GM19239 (cell line): ENCODE data around the gene CST5.
"Not testable (repeated sequence)": the region's sequence is repeated elsewhere in the genome, so short reads cannot be mapped to it uniquely, and the experiment has no call there.

Experiments used
- DNase-seq: peaks from one replicate; pipeline ENCODE4 v3.0.0; 2011; ENCODE audit warnings: low spot score; ENCODE audit not compliant: insufficient read length
- FAIRE-seq: peaks from 2 replicates; lab custom pipeline; 2011; peaks lifted over from hg19 to GRCh38; lab: Jason Lieb, UNC

CST5 gene

GRCh38 chr20:23890867-23891266, 11.3 kb upstream of the CST5 start:
- FAIRE-seq, DNase-seq: not testable (repeated sequence)

- DNase-seq (peak; percentile 22), FAIRE-seq (no peak)
Observed at GRCh38 chr20:23889775-23890187, 10.2 kb upstream of the CST5 start.

GRCh38 chr20:23887856-23888255, 8.3 kb upstream of the CST5 start:
- no peak for FAIRE-seq
- no peak for DNase-seq

- FAIRE-seq = no peak
Observed at GRCh38 chr20:23884771-23885162, 5.2 kb upstream of the CST5 start.

GRCh38 chr20:23884136-23884770, 4.7 kb upstream of the CST5 start:
- no peak for FAIRE-seq
- DNase-seq = no peak

More at GRCh38 chr20:23884771-23885162, 5.2 kb upstream of the CST5 start:
- no peak for DNase-seq

GRCh38 chr20:23881371-23881770, 1.8 kb upstream of the CST5 start:
- FAIRE-seq = no peak
- no peak for DNase-seq

- FAIRE-seq = no peak
- DNase-seq = no peak
Observed at GRCh38 chr20:23880417-23880816, 869 bp upstream of the CST5 start.

GRCh38 chr20:23879811-23880374, 345 bp upstream of the CST5 start:
- FAIRE-seq = no peak
- no peak for DNase-seq

GRCh38 chr20:23878787-23879186, 761 bp downstream of the CST5 start:
- FAIRE-seq (no peak), DNase-seq (no peak)

GRCh38 chr20:23878016-23878542, 1.5 kb downstream of the CST5 start:
- not testable (repeated sequence) for FAIRE-seq

GRCh38 chr20:23877524-23877923, 2.0 kb downstream of the CST5 start:
- FAIRE-seq (no peak), DNase-seq (no peak)

More at GRCh38 chr20:23878016-23878542, 1.5 kb downstream of the CST5 start:
- DNase-seq = not testable (repeated sequence)

GRCh38 chr20:23875606-23876237, 3.8 kb downstream of the CST5 start:
- no peak for FAIRE-seq

GRCh38 chr20:23874747-23875146, 4.8 kb downstream of the CST5 start:
- FAIRE-seq = no peak
- no peak for DNase-seq

More at GRCh38 chr20:23875606-23876237, 3.8 kb downstream of the CST5 start:
- DNase-seq = no peak

- FAIRE-seq (no peak), DNase-seq (no peak)
Observed at GRCh38 chr20:23873370-23874015, 6.1 kb downstream of the CST5 start.

- DNase-seq (no peak), FAIRE-seq (no peak)
Observed at GRCh38 chr20:23872065-23872464, 7.5 kb downstream of the CST5 start.

GRCh38 chr20:23870461-23870860, 9.1 kb downstream of the CST5 start:
- FAIRE-seq (no peak), DNase-seq (no peak)

GRCh38 chr20:23869520-23869919, 10.0 kb downstream of the CST5 start:
- no peak for FAIRE-seq
- DNase-seq = no peak

- DNase-seq (no peak), FAIRE-seq (no peak)
Observed at GRCh38 chr20:23868321-23868720, 11.2 kb downstream of the CST5 start.

- no peak for DNase-seq
- no peak for FAIRE-seq
Observed at GRCh38 chr20:23867152-23867776, 12.3 kb downstream of the CST5 start.

- not testable (repeated sequence) for FAIRE-seq
Observed at GRCh38 chr20:23860771-23861170, 18.8 kb downstream of the CST5 start.

More at GRCh38 chr20:23860771-23861170, 18.8 kb downstream of the CST5 start:
- DNase-seq = not testable (repeated sequence)
